Natural killer cell (primary cell): ENCODE results near the gene SLC5A3. TPM values are rescaled to one million over a fixed set of nuclear protein-coding genes. Genes with fewer than 3 reads are reported as not detected.

Experiments used
- ATAC-seq, 3 donors: fragments of 150-1000 bp in 2 of 3; fragments of 200-7000 bp in 1 of 3; cut with Tn5 transposase; 1 replicate in 1 of 3; 2 replicates in 2 of 3; pipeline ENCODE4 v1.10.0; 2021; ENCODE audit warnings: mild to moderate bottlenecking in 2 of 3, moderate library complexity in 2 of 3
- DNase-seq, 2 donors: peaks; one replicate each; pipeline versions ENCODE4 v3.0.0 to v3.0.0-alpha.2; 2013 to 2021; ENCODE audit warnings: mixed read lengths in 1 of 2
- H3K27ac ChIP-seq: one replicate; pipeline ENCODE4 v1.5.1; 2013; ENCODE audit warnings: mild to moderate bottlenecking, low read length
- H3K27me3 ChIP-seq: one replicate; pipeline ENCODE4 v1.6.1; 2013; ENCODE audit warnings: low read length; ENCODE audit not compliant: control insufficient read depth, insufficient read depth
- H3K36me3 ChIP-seq: one replicate; pipeline ENCODE4 v1.6.1; 2013; ENCODE audit warnings: low read length; ENCODE audit not compliant: control insufficient read depth, insufficient read depth
- H3K4me1 ChIP-seq: one replicate; pipeline ENCODE4 v1.6.1; 2013; ENCODE audit warnings: low read length; ENCODE audit not compliant: control insufficient read depth, insufficient read depth
- H3K4me3 ChIP-seq: one replicate; pipeline ENCODE4 v1.5.1; 2013; ENCODE audit warnings: low read length
- H3K9me3 ChIP-seq: one replicate; pipeline ENCODE4 v1.6.1; 2013; ENCODE audit warnings: low read length; ENCODE audit not compliant: control insufficient read depth, insufficient read depth
- H3K27ac Mint-ChIP-seq, 2 donors: one replicate each; pipeline ENCODE4 v1.8.0; 2022; ENCODE audit warnings: mild to moderate bottlenecking in 2 of 2, mixed read lengths in 2 of 2, moderate library complexity in 1 of 2
- H3K27me3 Mint-ChIP-seq, 2 donors: one replicate each; pipeline ENCODE4 v1.8.0; 2022; ENCODE audit warnings: low read depth in 2 of 2, mixed read lengths in 2 of 2
- H3K36me3 Mint-ChIP-seq: one replicate; pipeline ENCODE4 v1.8.0; 2022; ENCODE audit warnings: mixed read lengths
- H3K4me1 Mint-ChIP-seq, 2 donors: one replicate each; pipeline ENCODE4 v1.8.0; 2022; ENCODE audit warnings: mixed read lengths in 2 of 2
- H3K4me3 Mint-ChIP-seq: one replicate; pipeline ENCODE4 v1.8.0; 2022; ENCODE audit warnings: mild to moderate bottlenecking, moderate library complexity, mixed read lengths
- H3K9me3 Mint-ChIP-seq, 2 donors: one replicate each; pipeline ENCODE4 v1.8.0; 2022; ENCODE audit warnings: mixed read lengths in 2 of 2
- CTCF ChIP-seq: fragments of 200-600 bp; IDR thresholded peaks from one replicate; pipeline ENCODE4 v1.8.0; 2022; ENCODE audit warnings: antibody characterized with exemption
- WGBS: methylation state at CpG from one replicate; pipeline ENCODE4 v1.1.7; 2013; ENCODE audit warnings: missing lambda C conversion rate; ENCODE audit not compliant: insufficient coverage; 5-methylcytosine and 5-hydroxymethylcytosine counted together
- intact Hi-C: fragments of 100-400 bp; cut with micrococcal nuclease; formaldehyde crosslinking; loops from one replicate; pipeline ENCODE4 v1.14.2; 2022
- total RNA-seq, 4 donors: library from RNA; stranded (reverse); fragments of 120-200 nt in 1 of 4; gene quantifications; one replicate each; pipeline versions ENCODE4 v1.2.3 to v1.2.4, GENCODE V29; 2013 to 2022

SLC5A3 gene
- total RNA-seq, 3 donors from 2014 or later (not counting 1 experiment from before 2014, with no cell fraction given), result 14.5 to 25.1 (median 17.9) TPM

- peaks cover 57 to 59% of the 10 kb centered on the region in 2 donors for H3K4me1 Mint-ChIP-seq
- Histone ChIP-seq H3K9me3 (no peaks in the 10 kb centered on the region), H3K4me1 (peaks cover 23% of the 10 kb centered on the region), H3K27me3 (no peaks in the 10 kb centered on the region), H3K36me3 (peaks cover 10% of the 10 kb centered on the region), H3K4me3 (no peak overlapping the region), H3K27ac (no peak overlapping the region)
- intact Hi-C loops, result no loop called here
- H3K27ac Mint-ChIP-seq, result peak overlapping the region; percentile 33 to 54
- peaks cover 6% of the 10 kb centered on the region for H3K36me3 Mint-ChIP-seq
- 80% methylated on average over 3 of the region's 4 CpGs for WGBS
- no peak for DNase-seq
- no peak overlapping the region for H3K4me3 Mint-ChIP-seq
- H3K9me3 Mint-ChIP-seq, result no peaks in the 10 kb centered on the region
- ATAC-seq, result no peak
- no peaks in the 10 kb centered on the region for H3K27me3 Mint-ChIP-seq
- TF ChIP-seq CTCF, result no peak
Observed at GRCh38 chr21:34091032-34091431, 17.7 kb downstream of the SLC5A3 start.

GRCh38 chr21:34091607-34092006 lies 18.2 kb downstream of the SLC5A3 start:
- intact Hi-C loops, result no loop called here
- Mint-ChIP-seq H3K27ac (peak overlapping the region; percentile 33 to 54), H3K27me3 (no peaks in the 10 kb centered on the region), H3K4me1 (peaks cover 59 to 63% of the 10 kb centered on the region in 2 donors), H3K9me3 (no peaks in the 10 kb centered on the region), H3K4me3 (no peak overlapping the region), H3K36me3 (peaks cover 6% of the 10 kb centered on the region)
- Histone ChIP-seq H3K9me3 (no peaks in the 10 kb centered on the region), H3K27me3 (no peaks in the 10 kb centered on the region), H3K4me1 (peaks cover 20% of the 10 kb centered on the region), H3K27ac (no peak overlapping the region), H3K36me3 (peaks cover 14% of the 10 kb centered on the region), H3K4me3 (no peak overlapping the region)
- DNase-seq, result peak in 1 of 2 donors; percentile 22
- WGBS, result no CpG with 5 or more reads among the region's 2 CpGs
- peak; percentile 45 for TF ChIP-seq CTCF
- no peak for ATAC-seq

- peak; percentile 44 to 72 (median 56) for ATAC-seq
Observed at GRCh38 chr21:34092262-34092921, 19.0 kb downstream of the SLC5A3 start.

More at GRCh38 chr21:34092262-34092921, 19.0 kb downstream of the SLC5A3 start:
- Histone ChIP-seq H3K4me3 (no peak overlapping the region), H3K27ac (no peak overlapping the region), H3K36me3 (peaks cover 20% of the 10 kb centered on the region), H3K4me1 (peaks cover 14% of the 10 kb centered on the region), H3K27me3 (no peaks in the 10 kb centered on the region), H3K9me3 (no peaks in the 10 kb centered on the region)
- Mint-ChIP-seq H3K27me3 (no peaks in the 10 kb centered on the region), H3K27ac (peak overlapping the region; percentile 59 to 69), H3K9me3 (no peaks in the 10 kb centered on the region), H3K36me3 (peaks cover 6% of the 10 kb centered on the region), H3K4me3 (no peak overlapping the region), H3K4me1 (peaks cover 67 to 70% of the 10 kb centered on the region in 2 donors)
- intact Hi-C loops, result no loop called here
- peak in 1 of 2 donors; percentile 39 for DNase-seq
- no peak for TF ChIP-seq CTCF
- 52% methylated on average over 4 of the region's 6 CpGs for WGBS
